Fibroblast of lung (primary cell): Measurements from ENCODE around the gene C17orf50. TPM values are rescaled to one million over a fixed set of nuclear protein-coding genes. Genes with fewer than 3 reads are reported as not detected.

Experiments
- DNase-seq, 2 donors: peaks; one replicate each; pipeline versions ENCODE4 v3.0.0 to v3.0.0-alpha.2; 2010; ENCODE audit warnings: low read depth in 2 of 2
- H2AFZ ChIP-seq: 2 replicates; pipeline ENCODE4 v1.5.1; 2012; ENCODE audit warnings: low read length, control low read depth, inconsistent platforms
- H3K27ac ChIP-seq: 2 replicates; pipeline ENCODE4 v1.5.1; 2011; ENCODE audit warnings: low read length, control low read depth; ENCODE audit not compliant: insufficient read depth
- H3K27me3 ChIP-seq: 2 replicates; pipeline ENCODE4 v1.5.1; 2011; ENCODE audit warnings: mild to moderate bottlenecking, low read length; ENCODE audit not compliant: control insufficient read depth, insufficient read depth
- H3K36me3 ChIP-seq: 2 replicates; pipeline ENCODE4 v1.5.1; 2011; ENCODE audit warnings: low read length; ENCODE audit not compliant: control insufficient read depth, insufficient read depth
- H3K4me1 ChIP-seq: 2 replicates; pipeline ENCODE4 v1.5.1; 2011; ENCODE audit warnings: low read length; ENCODE audit not compliant: control insufficient read depth, insufficient read depth; ENCODE audit errors: extremely low read depth
- H3K4me2 ChIP-seq: 2 replicates; pipeline ENCODE4 v1.5.1; 2011; ENCODE audit warnings: low read length, control low read depth; ENCODE audit not compliant: insufficient read depth; ENCODE audit errors: extremely low read depth
- H3K4me3 ChIP-seq, 4 experiments: fragments of 200-600 bp in 1 of 4; sonication (generic) in 1 of 4; replicated peaks in 1 of 4; 2 replicates each; pipeline ENCODE4 v1.5.1; 2011 to 2016; ENCODE audit warnings: low read length in 4 of 4, low read depth in 3 of 4, mild to moderate bottlenecking in 3 of 4, control low read depth in 2 of 4, inconsistent platforms in 1 of 4, mixed read lengths in 1 of 4; ENCODE audit not compliant: insufficient read depth in 1 of 4; ENCODE audit errors: control extremely low read depth in 1 of 4
- H3K79me2 ChIP-seq: 2 replicates; pipeline ENCODE4 v1.5.1; 2012; ENCODE audit warnings: mild to moderate bottlenecking, low read length, inconsistent platforms; ENCODE audit not compliant: control insufficient read depth, insufficient read depth
- H3K9ac ChIP-seq: 2 replicates; pipeline ENCODE4 v1.5.1; 2011; ENCODE audit warnings: mild to moderate bottlenecking, low read length, control low read depth; ENCODE audit not compliant: insufficient read depth
- H3K9me3 ChIP-seq: 2 replicates; pipeline ENCODE4 v1.5.1; 2012; ENCODE audit warnings: low read depth, low read length; ENCODE audit not compliant: control insufficient read depth, insufficient read depth
- H4K20me1 ChIP-seq: 2 replicates; pipeline ENCODE4 v1.5.1; 2011; ENCODE audit warnings: low read length; ENCODE audit not compliant: control insufficient read depth, insufficient read depth; ENCODE audit errors: extremely low read depth
- EZH2 ChIP-seq: IDR thresholded peaks from 2 replicates; pipeline ENCODE4 v1.5.1; 2012; ENCODE audit warnings: low read length, control low read depth, mild to moderate bottlenecking; ENCODE audit errors: missing control alignments
- polyA plus RNA-seq, 2 donors: library from polyadenylated mRNA; depleted of rRNA in 1 of 2; stranded (reverse) in 1 of 2; unstranded in 1 of 2; fragments of >200 nt; gene quantifications; 2 replicates each; pipeline ENCODE4 v1.2.1, GENCODE V29; 2011 to 2012; ENCODE audit warnings: missing spikeins in 1 of 2
- total RNA-seq: library from RNA; depleted of rRNA; stranded (reverse); fragments of >200 nt; gene quantifications from 2 replicates; pipeline ENCODE4 v1.2.1, GENCODE V29; 2014
- TF ChIP-seq, protein P1 (sequence below), 2 donors: IDR thresholded peaks in 1 of 2; conservative IDR thresholded peaks in 1 of 2; 1 replicate in 1 of 2; 2 replicates in 1 of 2; pipeline ENCODE4 v1.5.1; 2011 to 2012; ENCODE audit warnings: low read length in 2 of 2, control low read depth in 1 of 2, inconsistent platforms in 1 of 2, low read depth in 1 of 2, mild to moderate bottlenecking in 1 of 2

C17orf50 gene
- total and polyA plus RNA-seq, 2 donors (not counting 1 experiment from before 2014, with no cell fraction given): not detected

DNA sequence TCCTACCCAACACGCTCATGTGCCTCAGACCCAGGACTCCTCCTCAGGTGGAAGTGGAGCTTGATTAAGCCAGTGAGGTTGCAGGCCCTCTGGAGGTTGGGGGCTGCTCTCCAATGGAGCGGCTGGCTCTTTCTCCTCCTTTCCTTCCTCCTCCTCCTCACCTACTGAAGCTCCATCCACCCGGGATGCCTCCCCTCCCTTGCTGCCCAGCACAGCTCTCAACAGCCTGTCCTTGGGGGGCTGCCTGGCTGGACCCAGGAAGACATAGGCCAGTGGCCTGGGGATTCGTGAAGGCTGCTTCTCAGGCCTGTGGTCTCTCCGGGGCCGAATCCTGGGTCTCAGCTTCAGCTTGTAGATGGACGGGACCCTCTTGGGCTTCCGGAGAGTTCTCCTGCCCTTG is 15.9 kb upstream of the C17orf50 start:
- Histone ChIP-seq H3K36me3 (no peaks in the 10 kb centered on the region), H2AFZ (no peak overlapping the region), H3K4me2 (no peak overlapping the region), H3K4me3 (no peak overlapping the region), H3K4me1 (no peaks in the 10 kb centered on the region), H3K9ac (no peak overlapping the region), H4K20me1 (no peaks in the 10 kb centered on the region), H3K79me2 (no peaks in the 10 kb centered on the region), H3K27ac (no peak overlapping the region), H3K27me3 (peaks cover 43% of the 10 kb centered on the region), H3K9me3 (no peaks in the 10 kb centered on the region)
- no peak for DNase-seq
- TF ChIP-seq, protein P1, sequence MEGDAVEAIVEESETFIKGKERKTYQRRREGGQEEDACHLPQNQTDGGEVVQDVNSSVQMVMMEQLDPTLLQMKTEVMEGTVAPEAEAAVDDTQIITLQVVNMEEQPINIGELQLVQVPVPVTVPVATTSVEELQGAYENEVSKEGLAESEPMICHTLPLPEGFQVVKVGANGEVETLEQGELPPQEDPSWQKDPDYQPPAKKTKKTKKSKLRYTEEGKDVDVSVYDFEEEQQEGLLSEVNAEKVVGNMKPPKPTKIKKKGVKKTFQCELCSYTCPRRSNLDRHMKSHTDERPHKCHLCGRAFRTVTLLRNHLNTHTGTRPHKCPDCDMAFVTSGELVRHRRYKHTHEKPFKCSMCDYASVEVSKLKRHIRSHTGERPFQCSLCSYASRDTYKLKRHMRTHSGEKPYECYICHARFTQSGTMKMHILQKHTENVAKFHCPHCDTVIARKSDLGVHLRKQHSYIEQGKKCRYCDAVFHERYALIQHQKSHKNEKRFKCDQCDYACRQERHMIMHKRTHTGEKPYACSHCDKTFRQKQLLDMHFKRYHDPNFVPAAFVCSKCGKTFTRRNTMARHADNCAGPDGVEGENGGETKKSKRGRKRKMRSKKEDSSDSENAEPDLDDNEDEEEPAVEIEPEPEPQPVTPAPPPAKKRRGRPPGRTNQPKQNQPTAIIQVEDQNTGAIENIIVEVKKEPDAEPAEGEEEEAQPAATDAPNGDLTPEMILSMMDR (conservative IDR thresholded peaks at IDR 0.05 in 1 of 2, IDR thresholded peaks at IDR 0.05 in 1 of 2; ENCODE audit: low read depth in 1 of 2, low read length in 2 of 2): no peak
- TF ChIP-seq EZH2: no peak

- no peak overlapping the region for H3K9ac ChIP-seq
- TF ChIP-seq, protein P1 (conservative IDR thresholded peaks at IDR 0.05 in 1 of 2, IDR thresholded peaks at IDR 0.05 in 1 of 2; ENCODE audit: low read depth in 1 of 2, low read length in 2 of 2): no peak
- TF ChIP-seq EZH2: no peak
- peaks cover 42% of the 10 kb centered on the region for H3K27me3 ChIP-seq
- H2AFZ ChIP-seq: no peak overlapping the region
- H4K20me1 ChIP-seq: no peaks in the 10 kb centered on the region
- no peak overlapping the region for H3K4me3 ChIP-seq
- no peaks in the 10 kb centered on the region for H3K4me1 ChIP-seq
- no peaks in the 10 kb centered on the region for H3K9me3 ChIP-seq
- no peak overlapping the region for H3K4me2 ChIP-seq
- no peaks in the 10 kb centered on the region for H3K36me3 ChIP-seq
- no peak overlapping the region for H3K27ac ChIP-seq
- H3K79me2 ChIP-seq: no peaks in the 10 kb centered on the region
- no peak for DNase-seq
These were observed 15.4 kb upstream of the C17orf50 start for GRCh38 chr17:35745246-35745645.

- DNase-seq: no peak
- H4K20me1 ChIP-seq: no peaks in the 10 kb centered on the region
- H3K4me2 ChIP-seq: no peak overlapping the region
- no peaks in the 10 kb centered on the region for H3K9me3 ChIP-seq
- no peak overlapping the region for H3K4me3 ChIP-seq
- H3K36me3 ChIP-seq: no peaks in the 10 kb centered on the region
- H3K4me1 ChIP-seq: no peaks in the 10 kb centered on the region
- H2AFZ ChIP-seq: no peak overlapping the region
- H3K9ac ChIP-seq: no peak overlapping the region
- H3K27ac ChIP-seq: no peak overlapping the region
- H3K27me3 ChIP-seq: peaks cover 43% of the 10 kb centered on the region
- TF ChIP-seq EZH2: no peak
- TF ChIP-seq, protein P1 (conservative IDR thresholded peaks at IDR 0.05 in 1 of 2, IDR thresholded peaks at IDR 0.05 in 1 of 2; ENCODE audit: low read depth in 1 of 2, low read length in 2 of 2): no peak
- no peaks in the 10 kb centered on the region for H3K79me2 ChIP-seq
These were observed 14.9 kb upstream of the C17orf50 start for GRCh38 chr17:35745749-35746320.
